Karpas-422 (cell line): ENCODE data around the gene ITGA5. TPM values are rescaled to one million over a fixed set of nuclear protein-coding genes. Genes with fewer than 3 reads are reported as not detected.
A peak's percentile ranks its signal among the peaks of the same experiment; 100 is the strongest.

Source experiments
- DNase-seq: peaks from one replicate; pipeline ENCODE4 v3.0.0-alpha.2; 2015
- H2AFZ ChIP-seq: fragments of 200-600 bp; sonication (generic); 2 replicates; pipeline ENCODE4 v1.6.1; 2014; ENCODE audit warnings: antibody characterized with exemption, low read length, mixed read lengths
- H3K27ac ChIP-seq: fragments of 200-600 bp; sonication (generic); 2 replicates; pipeline ENCODE4 v1.5.1; 2014; ENCODE audit warnings: mild to moderate bottlenecking, low read length, moderate library complexity
- H3K27me3 ChIP-seq: fragments of 200-600 bp; sonication (generic); 2 replicates; pipeline ENCODE4 v1.6.1; 2014; ENCODE audit warnings: low read length, mixed read lengths
- H3K36me3 ChIP-seq: fragments of 200-600 bp; sonication (generic); 2 replicates; pipeline ENCODE4 v1.6.1; 2014; ENCODE audit warnings: low read length, mixed read lengths; ENCODE audit not compliant: insufficient read depth
- H3K4me1 ChIP-seq: fragments of 200-600 bp; sonication (generic); 2 replicates; pipeline ENCODE4 v1.6.1; 2014; ENCODE audit warnings: mild to moderate bottlenecking, low read length, mixed read lengths
- H3K4me2 ChIP-seq: fragments of 200-600 bp; sonication (generic); 2 replicates; pipeline ENCODE4 v1.6.1; 2014; ENCODE audit warnings: low read length, low read depth, mild to moderate bottlenecking; ENCODE audit not compliant: poor library complexity, severe bottlenecking
- H3K4me3 ChIP-seq: fragments of 200-600 bp; sonication (generic); 2 replicates; pipeline ENCODE4 v1.5.1; 2014; ENCODE audit warnings: mild to moderate bottlenecking, antibody characterized with exemption, low read length, mixed read lengths
- H3K79me2 ChIP-seq: fragments of 200-600 bp; sonication (generic); 2 replicates; pipeline ENCODE4 v1.6.1; 2014; ENCODE audit warnings: mild to moderate bottlenecking, low read length, mixed read lengths
- H3K9ac ChIP-seq: fragments of 200-600 bp; sonication (generic); 2 replicates; pipeline ENCODE4 v1.6.0; 2014; ENCODE audit warnings: low read length
- H3K9me2 ChIP-seq: fragments of 200-600 bp; sonication (generic), shearing (Covaris generic); replicated peaks from 2 replicates; pipeline ENCODE4 v1.6.0; 2014; ENCODE audit warnings: mild to moderate bottlenecking, low read length, moderate library complexity; ENCODE audit not compliant: insufficient read depth
- H3K9me3 ChIP-seq: fragments of 300-700, 200-600 bp; sonication (generic); 2 replicates; pipeline ENCODE4 v1.6.1; 2014; ENCODE audit warnings: low read length, mixed read lengths
- H4K20me1 ChIP-seq: fragments of 200-600 bp; sonication (generic); 2 replicates; pipeline ENCODE4 v1.6.1; 2014; ENCODE audit warnings: mild to moderate bottlenecking, antibody characterized with exemption, low read length, low read depth; ENCODE audit not compliant: insufficient read depth
- total RNA-seq: library from RNA; depleted of rRNA; stranded (reverse); fragments of >200 nt; shearing (Covaris generic); gene quantifications from 2 replicates; pipeline ENCODE4 v1.2.3, GENCODE V29; 2014; ENCODE audit warnings: low replicate concordance

ITGA5 gene
- total RNA-seq, 1 experiment from 2014 or later = not detected

DNA sequence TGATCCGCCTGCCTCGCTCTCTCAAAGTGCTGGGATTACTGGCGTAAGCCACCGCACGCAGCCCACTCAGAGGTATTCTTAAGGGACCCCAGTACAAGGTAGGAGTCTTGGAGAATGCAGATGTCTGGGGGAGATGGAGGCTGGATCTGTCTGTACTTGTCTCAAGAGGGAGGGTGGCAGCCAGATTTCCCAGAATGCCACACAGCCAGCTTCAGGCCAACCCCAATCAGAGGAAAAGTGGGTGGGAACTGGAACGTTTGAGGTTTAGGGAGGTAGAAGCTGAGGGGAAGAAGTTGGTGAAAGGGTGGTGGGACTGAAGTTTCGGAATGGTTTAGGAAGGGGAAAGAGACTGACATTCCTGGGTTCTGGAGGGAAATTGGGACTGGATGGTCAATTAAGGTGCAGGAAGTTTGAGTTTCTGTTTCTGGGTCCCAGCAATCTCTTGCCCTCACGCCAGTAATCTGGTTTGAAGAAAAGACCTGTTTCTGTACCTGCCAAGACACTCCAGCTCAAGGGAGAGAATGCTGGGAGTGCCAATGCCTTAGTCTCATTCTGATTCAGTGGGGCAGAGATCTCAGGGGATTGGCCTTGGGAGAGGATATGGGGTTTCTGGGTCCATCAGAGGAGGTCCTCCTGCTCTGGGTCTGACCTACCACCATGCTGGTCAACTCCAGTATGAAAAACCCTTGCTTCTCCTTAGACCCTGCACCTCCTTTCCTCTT, 26.4 kb downstream of the ITGA5 start:
- H3K9me2 ChIP-seq = no peaks in the 10 kb centered on the region
- H2AFZ ChIP-seq = no peak overlapping the region
- no peak overlapping the region for H3K9ac ChIP-seq
- H3K36me3 ChIP-seq = no peaks in the 10 kb centered on the region
- no peaks in the 10 kb centered on the region for H3K27me3 ChIP-seq
- H4K20me1 ChIP-seq = no peaks in the 10 kb centered on the region
- H3K4me2 ChIP-seq = no peak overlapping the region
- H3K79me2 ChIP-seq = peaks cover 2% of the 10 kb centered on the region; the same call in 1 of the 2 replicates
- H3K27ac ChIP-seq = no peak overlapping the region
- H3K4me1 ChIP-seq = peaks cover 34% of the 10 kb centered on the region
- DNase-seq = no peak
- no peak overlapping the region for H3K4me3 ChIP-seq
- H3K9me3 ChIP-seq = no peaks in the 10 kb centered on the region

DNA sequence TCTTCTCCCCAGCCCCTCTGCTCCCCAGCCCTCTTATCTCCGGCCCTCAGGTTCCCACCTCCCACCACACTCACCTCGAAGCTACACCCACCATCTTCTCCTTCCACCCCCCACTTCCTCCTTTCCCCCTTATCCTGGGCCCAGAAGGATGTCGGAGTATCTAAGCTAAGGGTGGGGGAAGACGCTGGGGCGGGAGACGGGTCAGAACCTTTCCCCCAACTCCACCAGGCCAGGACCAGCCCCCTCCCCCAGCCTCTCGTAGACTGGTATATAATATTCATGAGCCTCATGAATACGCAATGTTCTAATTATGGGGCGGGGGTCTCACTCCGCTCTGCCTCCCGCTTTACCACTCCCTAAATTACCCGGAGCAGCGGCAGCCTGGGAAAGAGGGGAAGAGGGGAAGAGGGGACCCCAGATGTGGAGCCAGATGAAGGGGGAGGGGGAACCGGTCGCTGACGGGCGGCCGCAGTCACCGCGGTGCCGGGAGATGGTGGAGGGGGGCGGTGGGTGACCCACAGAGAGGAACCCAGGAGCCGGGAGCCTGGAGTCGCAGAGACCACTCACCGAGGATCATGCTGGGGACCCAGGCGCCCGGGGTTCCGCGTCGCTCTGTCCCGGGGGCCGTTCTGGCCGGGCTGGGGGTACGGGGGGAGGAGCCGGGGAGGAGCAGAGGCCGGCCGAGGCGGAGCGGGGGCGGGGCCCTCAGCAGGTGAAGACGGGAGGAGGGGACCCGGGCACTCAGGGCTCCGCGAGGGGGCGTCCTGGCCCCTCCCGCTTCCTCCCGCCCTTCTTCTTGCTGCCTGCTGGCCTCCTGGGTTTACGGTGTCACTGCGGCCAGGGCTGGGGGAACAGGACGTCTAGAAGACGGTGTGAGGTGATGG, 28.2 kb downstream of the ITGA5 start:
- Histone ChIP-seq H3K4me1 (peaks cover 51% of the 10 kb centered on the region), H3K4me3 (peak overlapping the region; percentile 77), H2AFZ (peak overlapping the region; percentile 75), H3K27ac (peak overlapping the region; percentile 43; the same call in 1 of the 2 replicates), H3K36me3 (no peaks in the 10 kb centered on the region), H3K4me2 (peak overlapping the region; percentile 85), H3K9me3 (no peaks in the 10 kb centered on the region), H4K20me1 (no peaks in the 10 kb centered on the region), H3K9ac (peak overlapping the region; percentile 70), H3K9me2 (no peaks in the 10 kb centered on the region), H3K79me2 (peaks cover 2% of the 10 kb centered on the region; the same call in 1 of the 2 replicates), H3K27me3 (no peaks in the 10 kb centered on the region)
- peak; percentile 91 for DNase-seq

DNA sequence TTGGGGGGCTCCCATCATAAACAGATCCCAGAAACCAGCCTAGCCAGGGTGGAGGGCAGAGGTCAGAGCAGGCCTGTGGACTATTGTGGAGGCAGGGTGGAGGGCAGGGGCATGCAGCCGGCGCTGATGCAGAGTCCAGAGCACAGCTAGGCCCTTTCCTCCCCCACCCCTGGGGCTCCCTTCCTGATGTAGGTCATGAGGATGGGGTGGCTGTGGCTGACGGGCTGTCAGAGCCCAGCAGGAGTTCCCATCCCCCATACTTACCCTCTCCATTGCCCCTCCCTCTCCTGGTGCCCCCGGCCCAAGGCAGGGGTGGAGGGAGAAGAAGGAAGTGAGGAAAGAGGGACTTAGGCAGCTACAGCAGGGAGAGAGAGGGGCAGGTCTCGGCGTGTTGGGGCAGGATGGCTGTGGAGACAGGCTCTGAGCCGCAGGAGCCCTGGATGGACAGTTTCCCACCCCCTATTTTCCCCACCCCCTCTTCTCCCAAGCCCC, 28.8 kb downstream of the ITGA5 start:
- no peaks in the 10 kb centered on the region for H4K20me1 ChIP-seq
- H3K36me3 ChIP-seq = no peaks in the 10 kb centered on the region
- peak overlapping the region; percentile 77 for H3K4me3 ChIP-seq
- H2AFZ ChIP-seq = no peak overlapping the region
- no peaks in the 10 kb centered on the region for H3K9me3 ChIP-seq
- H3K27ac ChIP-seq = no peak overlapping the region
- H3K79me2 ChIP-seq = peaks cover 2% of the 10 kb centered on the region; the same call in 1 of the 2 replicates
- no peak for DNase-seq
- peak overlapping the region; percentile 85 for H3K4me2 ChIP-seq
- H3K9ac ChIP-seq = peak overlapping the region; percentile 70
- no peaks in the 10 kb centered on the region for H3K9me2 ChIP-seq
- H3K27me3 ChIP-seq = no peaks in the 10 kb centered on the region
- H3K4me1 ChIP-seq = peaks cover 57% of the 10 kb centered on the region

DNA sequence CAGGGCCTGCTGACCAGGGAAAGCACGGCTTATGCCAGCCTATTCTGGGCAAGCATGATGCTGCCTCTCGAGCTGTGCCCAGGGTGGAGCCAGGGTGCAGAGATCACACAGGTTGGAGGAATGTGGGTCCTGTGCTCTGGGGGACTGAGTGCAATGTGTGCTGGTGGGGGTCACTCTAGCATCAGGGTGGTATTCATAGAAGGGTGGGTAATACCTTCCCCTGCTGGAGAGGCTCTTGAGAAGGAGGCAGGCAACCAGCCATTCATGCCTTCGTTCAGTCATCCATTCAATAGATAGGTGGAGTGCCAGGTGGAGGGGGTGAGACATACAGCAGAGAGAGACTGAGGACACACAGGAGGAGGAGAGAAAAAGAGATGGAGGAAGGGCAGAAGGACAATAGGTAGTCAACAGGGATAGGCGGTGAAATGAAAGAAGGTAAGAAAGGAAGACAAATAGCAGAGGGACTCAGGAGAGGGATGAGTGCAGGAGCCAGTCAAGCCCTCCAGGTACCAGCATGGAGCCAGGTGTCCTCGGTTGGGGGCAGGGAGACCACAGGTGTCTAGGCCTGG, 29.4 kb downstream of the ITGA5 start:
- Histone ChIP-seq H3K4me2 (peak overlapping the region; percentile 85), H3K4me1 (peaks cover 63% of the 10 kb centered on the region)

DNA sequence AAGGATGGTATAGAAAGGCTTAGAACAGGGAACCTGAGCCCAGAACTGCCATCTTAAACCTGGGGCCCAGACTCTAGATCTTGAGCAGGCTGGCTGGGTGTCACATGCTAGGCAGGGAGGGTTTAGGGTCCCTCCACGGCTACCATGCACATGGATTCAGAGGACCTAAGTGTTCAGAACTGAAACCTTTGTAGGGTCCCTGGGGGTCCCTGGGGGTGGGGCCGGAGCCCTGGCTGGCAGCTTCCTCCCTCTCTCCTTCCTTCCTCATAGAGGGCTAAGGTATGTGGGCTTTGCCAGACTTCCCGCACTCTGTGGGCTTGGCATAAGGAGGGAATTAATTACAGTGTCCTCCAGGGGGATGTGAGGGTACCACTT, 29.9 kb downstream of the ITGA5 start:
- Histone ChIP-seq H3K27me3 (no peaks in the 10 kb centered on the region), H3K4me1 (peaks cover 68% of the 10 kb centered on the region), H3K4me2 (peak overlapping the region; percentile 85)

More for the DNA sequence above, 29.4 kb downstream of the ITGA5 start:
- Histone ChIP-seq H3K4me3 (peak overlapping the region; percentile 77; the same call in 1 of the 2 replicates), H3K79me2 (peaks cover 2% of the 10 kb centered on the region; the same call in 1 of the 2 replicates), H3K27ac (no peak overlapping the region; the same call in 1 of the 2 replicates), H3K27me3 (no peaks in the 10 kb centered on the region), H2AFZ (no peak overlapping the region), H4K20me1 (no peaks in the 10 kb centered on the region), H3K9ac (peak overlapping the region; percentile 70), H3K9me3 (no peaks in the 10 kb centered on the region), H3K9me2 (no peaks in the 10 kb centered on the region), H3K36me3 (no peaks in the 10 kb centered on the region)
- DNase-seq = no peak

DNA sequence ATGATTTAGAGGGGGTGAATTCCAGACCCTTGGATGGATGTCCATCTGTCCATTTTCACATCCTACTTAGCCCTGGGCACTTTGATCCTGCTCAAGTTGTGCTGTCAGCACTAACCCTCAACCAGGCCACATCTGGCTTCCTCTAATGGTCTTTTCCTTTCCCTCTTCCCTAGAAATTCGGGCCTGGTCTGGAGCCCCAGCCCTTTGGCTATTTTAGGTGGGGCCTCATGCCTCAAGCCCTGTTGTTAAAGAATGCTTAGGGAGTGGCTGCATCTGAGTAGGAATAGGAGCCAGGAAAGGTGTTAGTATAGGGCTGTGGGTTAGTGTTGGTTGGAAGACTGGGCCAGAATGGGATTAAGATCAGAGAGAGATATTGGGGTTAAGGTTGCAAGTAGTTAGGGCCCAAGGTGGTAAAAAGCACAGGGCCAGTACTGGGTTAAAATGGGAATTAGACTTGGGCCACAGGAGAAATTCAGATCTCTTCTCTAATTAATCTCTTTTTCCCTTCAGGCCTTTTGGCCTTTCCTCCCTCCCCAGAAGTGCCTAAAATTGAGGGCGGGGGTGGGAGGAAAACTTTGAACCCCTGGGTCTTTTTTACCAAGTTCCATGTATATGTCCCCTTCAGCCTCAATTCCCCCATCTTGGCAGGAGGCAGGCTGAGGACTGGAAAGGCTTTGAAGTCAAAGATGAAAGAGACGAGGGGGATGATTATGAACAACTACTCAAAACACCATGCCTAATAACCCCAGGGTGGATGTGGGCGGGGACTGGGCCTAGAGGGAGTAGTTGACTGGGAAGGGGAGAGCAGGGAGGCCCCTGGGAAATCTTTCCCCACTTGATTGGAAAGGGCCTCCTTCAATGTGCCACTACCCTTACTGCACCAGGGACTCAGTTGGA, 30.6 kb downstream of the ITGA5 start:
- Histone ChIP-seq H3K9ac (peak overlapping the region; percentile 70; the same call in 1 of the 2 replicates), H3K79me2 (peaks cover 2% of the 10 kb centered on the region; the same call in 1 of the 2 replicates), H3K4me2 (no peak overlapping the region), H2AFZ (no peak overlapping the region), H3K36me3 (no peaks in the 10 kb centered on the region), H3K27me3 (no peaks in the 10 kb centered on the region), H4K20me1 (no peaks in the 10 kb centered on the region), H3K4me1 (peaks cover 68% of the 10 kb centered on the region), H3K27ac (peak overlapping the region; percentile 38; the same call in 1 of the 2 replicates), H3K9me2 (no peaks in the 10 kb centered on the region), H3K9me3 (no peaks in the 10 kb centered on the region), H3K4me3 (no peak overlapping the region)
- DNase-seq = no peak

More for the DNA sequence above, 29.9 kb downstream of the ITGA5 start:
- Histone ChIP-seq H3K36me3 (no peaks in the 10 kb centered on the region), H3K79me2 (peaks cover 2% of the 10 kb centered on the region; the same call in 1 of the 2 replicates), H3K9me3 (no peaks in the 10 kb centered on the region), H3K27ac (peak overlapping the region; percentile 38), H3K4me3 (peak overlapping the region; percentile 3; the same call in 1 of the 2 replicates), H4K20me1 (no peaks in the 10 kb centered on the region), H3K9me2 (no peaks in the 10 kb centered on the region), H3K9ac (peak overlapping the region; percentile 70; the same call in 1 of the 2 replicates), H2AFZ (no peak overlapping the region)
- no peak for DNase-seq

DNA sequence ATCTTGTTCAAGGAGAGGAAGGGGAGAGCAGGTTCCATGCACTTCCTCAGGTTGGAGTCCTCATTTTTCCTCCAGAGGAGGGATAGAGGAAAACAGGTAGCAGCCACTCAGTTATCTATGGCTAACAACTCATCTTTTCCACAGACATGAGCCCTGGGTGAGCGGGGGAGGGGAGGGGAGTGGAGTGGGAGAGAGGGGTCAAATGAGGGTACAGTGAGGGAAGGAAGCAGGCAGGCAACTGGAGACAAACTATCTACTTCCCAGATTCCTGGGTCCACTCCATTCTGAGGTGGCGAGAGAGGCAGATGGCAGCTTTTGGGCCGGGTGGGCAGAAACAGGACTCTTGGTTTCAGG, 32.0 kb downstream of the ITGA5 start:
- no peaks in the 10 kb centered on the region for H3K27me3 ChIP-seq
- H3K4me2 ChIP-seq = no peak overlapping the region
- no peaks in the 10 kb centered on the region for H3K9me3 ChIP-seq
- H3K36me3 ChIP-seq = no peaks in the 10 kb centered on the region
- H3K4me1 ChIP-seq = peaks cover 66% of the 10 kb centered on the region
- no peak overlapping the region for H3K9ac ChIP-seq
- no peaks in the 10 kb centered on the region for H4K20me1 ChIP-seq
- H3K27ac ChIP-seq = no peak overlapping the region
- no peaks in the 10 kb centered on the region for H3K9me2 ChIP-seq
- no peak overlapping the region for H2AFZ ChIP-seq
- no peak overlapping the region for H3K4me3 ChIP-seq
- DNase-seq = no peak
- peaks cover 2% of the 10 kb centered on the region; the same call in 1 of the 2 replicates for H3K79me2 ChIP-seq
